Left colon (tissue), 2 donors: ENCODE data around the gene OR5B21. TPM values are rescaled to one million over a fixed set of nuclear protein-coding genes. Genes with fewer than 3 reads are reported as not detected.

Experiments used
- ATAC-seq: fragments of 200-7000 bp; cut with Tn5 transposase; one replicate; pipeline ENCODE4 v1.9.1; 2020; ENCODE audit warnings: mild to moderate bottlenecking, moderate library complexity
- DNase-seq, 2 donors: peaks; one replicate each; pipeline ENCODE4 v3.0.0-alpha.2; 2020
- intact Hi-C, 2 donors: fragments of 100-400 bp; cut with DNase I in 1 of 2; cut with micrococcal nuclease in 1 of 2; formaldehyde crosslinking; loops; one replicate each; pipeline versions ENCODE4 v1.11.2 to v1.14.0; 2022; cut with DNase I, micrococcal nuclease
- total RNA-seq, 2 donors: library from RNA; stranded (reverse); fragmentation: NEBNext Ultra II Directional; extraction: Animal tissue kit (Norgen Biotek cat#: 25700); gene quantifications; one replicate each; pipeline ENCODE4 v1.2.1, GENCODE V29; 2021
- donor health status: DM: no; HTN: no; CAD: no.
- donor health status: DM: yes; HTN: yes; CAD: no.

OR5B21 gene
- total RNA-seq, 2 donors from 2014 or later, result not detected

DNA sequence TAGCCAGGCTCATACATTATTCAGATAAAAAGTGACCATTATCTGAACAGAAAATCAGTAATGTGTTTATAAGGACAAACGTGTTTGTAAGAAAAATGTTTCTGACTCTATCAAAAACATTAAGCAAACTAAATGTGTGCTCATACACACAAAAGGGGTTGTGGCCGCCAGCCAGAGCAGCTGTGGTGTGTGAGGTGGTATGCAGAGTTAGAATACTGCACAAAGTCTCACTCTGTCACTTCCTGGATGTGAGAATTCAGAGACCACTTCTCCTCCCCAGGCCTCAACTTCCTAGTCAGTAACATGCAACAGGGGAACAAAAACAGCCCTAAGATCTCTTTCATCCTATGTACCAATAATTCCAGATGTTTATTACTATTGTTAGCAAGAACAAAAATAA, 9.4 kb downstream of the OR5B21 start:
- no peak for ATAC-seq
- intact Hi-C loops, result no loop called here
- DNase-seq, result peak in 1 of 2 donors; percentile 11

DNA sequence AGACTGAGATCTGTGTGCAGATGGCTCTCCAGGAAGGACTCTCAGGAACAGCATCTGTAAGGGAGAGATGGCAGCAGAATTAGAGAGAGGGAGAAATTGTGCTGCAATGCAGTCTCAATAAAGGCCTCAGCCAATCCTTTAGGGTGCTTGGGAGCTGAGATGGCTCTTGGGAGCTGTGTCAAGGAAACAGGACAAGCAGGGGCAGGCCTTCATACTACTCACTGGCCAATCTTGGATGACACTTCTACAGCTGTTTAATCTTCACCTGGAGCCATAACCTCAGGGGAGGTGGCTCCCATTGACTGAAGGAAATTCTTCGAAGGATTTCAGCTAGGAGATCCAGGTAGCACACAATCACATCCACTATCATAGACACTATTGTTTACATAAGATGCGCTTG, 10.0 kb downstream of the OR5B21 start:
- ATAC-seq, result no peak
- intact Hi-C loops, result no loop called here
- DNase-seq, result no peak

DNA sequence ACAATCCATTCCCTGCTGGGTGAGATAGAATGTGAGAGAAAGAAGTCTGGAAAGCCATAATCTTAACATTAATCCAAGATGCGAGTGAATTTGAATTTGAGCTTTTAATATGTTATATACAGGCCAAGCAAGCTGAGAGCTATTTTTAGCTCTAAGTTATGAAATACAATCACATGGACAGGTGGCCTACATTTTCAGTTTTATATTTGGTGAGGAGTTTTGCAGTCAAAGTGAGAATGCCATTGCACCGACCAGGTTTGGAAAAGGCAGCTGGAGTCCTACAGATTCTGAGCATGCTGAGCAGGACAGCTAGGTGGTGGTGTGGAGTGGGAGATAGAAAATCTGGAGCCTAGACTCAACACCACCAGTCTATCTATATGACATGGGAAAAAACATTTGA, 12.0 kb downstream of the OR5B21 start:
- DNase-seq (no peak), ATAC-seq (no peak)
- intact Hi-C loops, result no loop called here

DNA sequence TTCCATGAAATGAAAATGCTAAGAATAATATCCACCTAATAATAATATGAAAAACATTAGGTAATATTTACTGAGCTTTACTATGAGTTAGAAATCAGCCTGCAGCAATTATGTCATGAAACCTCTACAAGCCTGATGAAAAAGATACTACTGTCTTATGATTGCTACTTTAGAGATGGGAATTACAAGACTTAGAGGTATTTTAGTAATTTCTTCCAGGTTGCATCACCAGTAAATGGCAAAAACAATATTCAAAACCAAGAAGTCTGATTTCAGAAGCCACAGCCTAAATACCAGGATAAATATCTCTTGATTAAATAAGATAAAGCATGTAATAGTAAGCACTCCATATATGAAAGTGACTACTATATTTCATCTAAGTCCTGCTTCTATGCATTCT, 13.8 kb downstream of the OR5B21 start:
- intact Hi-C loops, result no loop called here
- ATAC-seq (no peak), DNase-seq (no peak)

DNA sequence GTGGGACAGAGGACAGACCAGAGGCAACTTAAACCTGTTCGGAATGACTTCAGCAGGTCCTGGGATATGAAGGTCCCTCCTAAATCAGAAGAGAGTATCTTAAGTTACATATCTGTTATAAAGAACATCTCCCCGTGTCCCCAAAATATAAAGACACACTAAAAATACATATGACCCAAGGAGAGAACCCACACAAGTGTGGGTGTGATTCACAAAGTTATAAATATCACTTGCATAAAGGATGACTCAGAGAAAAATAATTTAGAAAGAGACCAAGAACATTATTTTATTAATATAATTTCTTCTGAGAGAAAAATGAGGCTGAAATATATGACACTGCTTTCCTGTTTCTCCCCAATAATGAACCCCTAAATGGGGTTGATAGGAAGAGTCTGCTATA, 14.2 kb downstream of the OR5B21 start:
- DNase-seq (no peak), ATAC-seq (no peak)
- intact Hi-C loops, result no loop called here

DNA sequence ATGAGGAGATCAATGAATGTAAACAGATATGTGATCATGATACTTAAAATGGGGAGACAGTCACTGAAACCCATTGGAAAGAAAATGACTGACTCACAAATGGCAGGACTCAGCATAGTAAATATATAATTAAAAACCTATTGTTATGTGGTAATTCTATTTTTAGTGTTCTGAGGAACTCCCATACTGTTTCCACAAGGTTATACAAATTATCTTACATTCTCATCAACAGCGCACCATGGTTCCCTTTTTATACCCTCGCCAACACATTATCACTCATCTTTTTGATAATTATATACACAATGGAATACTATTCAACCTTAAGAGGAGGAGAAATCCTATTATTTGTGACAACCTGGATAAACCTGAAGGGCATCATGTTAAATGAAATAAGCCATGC, 17.1 kb downstream of the OR5B21 start:
- intact Hi-C loops, result no loop called here
- DNase-seq, result no peak
- ATAC-seq, result no peak

DNA sequence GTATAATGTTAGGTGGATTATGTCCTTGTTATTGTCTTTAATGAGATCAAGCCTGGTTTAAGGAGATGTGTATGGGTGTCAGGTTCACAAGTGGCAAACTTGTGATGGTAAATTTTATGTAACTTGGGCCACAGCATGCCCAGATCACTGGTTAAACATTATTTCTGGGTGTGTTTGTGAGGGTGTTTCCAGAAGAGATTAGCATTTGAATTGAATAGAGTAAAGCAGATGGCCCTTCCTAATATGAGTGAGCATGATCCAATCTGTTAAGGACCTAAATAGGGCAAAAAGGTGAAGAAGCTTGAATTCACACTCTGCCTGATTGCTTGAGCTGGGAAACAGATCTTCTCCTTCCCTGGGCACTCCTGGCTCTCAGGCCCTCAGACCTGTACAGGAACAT, 20.7 kb downstream of the OR5B21 start:
- ATAC-seq, result no peak
- DNase-seq, result no peak
- intact Hi-C loops, result no loop called here

DNA sequence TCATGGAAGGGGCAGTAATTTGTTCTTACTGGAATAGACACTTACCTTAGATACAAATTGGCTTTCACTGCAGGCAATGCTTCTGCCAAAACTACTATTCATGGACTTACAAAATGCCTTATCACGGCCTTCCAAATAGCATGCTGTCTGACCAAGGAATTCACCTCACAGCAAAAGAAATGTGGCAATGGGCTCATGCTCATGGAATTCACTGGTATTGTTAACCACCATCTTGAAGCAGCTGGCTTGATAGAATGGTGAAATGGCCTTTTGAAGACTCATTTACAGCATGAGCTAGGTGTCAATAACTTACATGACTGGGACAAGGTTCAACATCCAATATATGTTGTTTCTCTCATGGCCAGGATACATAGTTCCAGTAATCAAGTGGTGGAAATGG, 21.9 kb downstream of the OR5B21 start:
- intact Hi-C loops, result no loop called here
- no peak for ATAC-seq
- no peak for DNase-seq

DNA sequence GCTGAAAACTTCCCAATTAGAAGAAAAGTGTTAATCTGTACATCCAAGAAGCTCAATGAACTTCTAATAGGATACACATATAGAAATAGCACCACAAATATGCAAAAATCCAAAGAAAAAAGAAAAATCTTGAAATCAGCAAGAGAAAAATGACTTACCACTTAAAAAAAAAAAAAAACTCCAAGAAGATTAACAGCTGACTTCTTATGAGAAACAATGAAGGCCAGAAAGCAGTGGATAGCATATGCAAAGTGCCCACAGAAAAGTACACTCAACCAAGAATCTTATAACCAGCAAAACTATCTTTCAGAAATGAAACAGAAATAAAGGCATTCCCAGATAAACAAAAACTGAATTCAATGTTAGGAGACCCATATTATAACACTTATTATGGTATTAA, 36.0 kb downstream of the OR5B21 start:
- intact Hi-C loops, result no loop called here
- no peak for DNase-seq
- no peak for ATAC-seq

DNA sequence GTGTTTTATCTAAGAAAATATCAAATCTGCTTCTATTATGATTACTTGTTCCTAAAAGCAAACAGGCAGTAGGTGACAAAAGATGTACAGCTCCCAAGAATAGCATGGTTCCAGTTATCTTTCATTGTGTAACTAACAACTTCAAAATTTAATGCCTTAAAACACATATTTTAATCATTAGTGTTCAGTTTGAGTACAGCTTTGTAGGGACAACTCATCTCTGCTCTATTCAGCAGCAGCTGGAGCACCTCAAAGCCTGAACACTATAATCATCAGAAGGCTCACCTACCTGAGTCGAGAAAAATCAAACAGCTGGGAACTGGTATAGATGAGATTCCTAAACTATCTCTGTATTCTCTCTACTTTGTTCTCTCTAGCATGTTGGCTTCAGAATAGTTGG, 41.6 kb downstream of the OR5B21 start:
- ATAC-seq (no peak), DNase-seq (no peak)
- intact Hi-C loops, result no loop called here

DNA sequence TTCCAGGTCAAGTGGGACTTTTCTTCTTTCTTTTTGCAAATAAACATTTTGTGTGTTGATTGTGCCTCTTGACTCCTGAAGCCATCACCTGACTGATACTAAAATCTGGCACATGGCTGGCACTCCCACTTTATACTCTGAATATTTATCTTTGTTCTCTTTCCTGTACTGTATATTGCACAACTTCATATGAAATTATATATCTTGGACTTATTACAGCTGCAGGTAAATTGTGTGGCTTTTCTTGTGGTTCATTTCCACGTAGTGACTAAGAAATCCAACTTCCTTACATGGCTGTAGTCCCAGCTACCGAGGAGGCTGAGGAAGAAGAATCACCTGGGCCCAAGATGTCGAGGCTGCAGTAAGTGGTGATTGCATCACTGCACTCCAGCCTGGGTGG, 42.2 kb downstream of the OR5B21 start:
- intact Hi-C loops, result no loop called here
- ATAC-seq (no peak), DNase-seq (no peak)

Other genes with a start within 250 kb of the OR5B21 start
- gene OR10W1, start 239.8 kb downstream of the OR5B21 start, total RNA-seq, result not detected
- gene OR5B17, start 149.0 kb downstream of the OR5B21 start, total RNA-seq, result not detected
- not detected for gene OR5B3, start 101.2 kb downstream of the OR5B21 start, total RNA-seq
- gene OR5B2, start 80.0 kb downstream of the OR5B21 start, total RNA-seq, result not detected
- not detected for gene OR5B12, start 65.9 kb downstream of the OR5B21 start, total RNA-seq
- 10 to 100 TPM in 1 of 2 donors, 1 to 10 TPM in 1; 9.3 to 13.3 TPM for gene LPXN, start 67.8 kb upstream of the OR5B21 start, total RNA-seq
- gene ZFP91, start 71.0 kb upstream of the OR5B21 start, total RNA-seq, result 10 to 100 TPM; 73.9 to 77.7 TPM
- 1 to 10 TPM; 1.7 to 2.6 TPM for gene CNTF, start 114.6 kb upstream of the OR5B21 start, total RNA-seq
- gene GLYAT, start 223.8 kb upstream of the OR5B21 start, total RNA-seq, result under 1 TPM in 1 of 2 donors, not detected in 1; 0.14 TPM